Gastrocnemius medialis (tissue), 4 donors: Measurements from ENCODE around the gene SCD5.

Experiments
- CTCF ChIP-seq, 5 experiments: fragments of 450-650 bp in 3 of 5; fragments of 200-600 bp in 2 of 5; sonication (generic) in 2 of 5; IDR thresholded peaks in 4 of 5; conservative IDR thresholded peaks in 1 of 5; 1 replicate in 4 of 5; 2 replicates in 1 of 5; pipeline ENCODE4 v1.5.1; 2016 to 2019; ENCODE audit warnings: antibody characterized with exemption in 5 of 5, mild to moderate bottlenecking in 3 of 5, moderate library complexity in 3 of 5
- POLR2A ChIP-seq, 2 donors: fragments of 450-650 bp; IDR thresholded peaks; one replicate each; pipeline ENCODE4 v1.6.1; 2017; ENCODE audit warnings: antibody characterized with exemption in 2 of 2, mild to moderate bottlenecking in 2 of 2, moderate library complexity in 2 of 2

GRCh38 chr4:82620126-82620735 is 178.4 kb downstream of the SCD5 start:
- TF ChIP-seq POLR2A (IDR thresholded peaks at IDR 0.05) (no peak), CTCF (IDR thresholded peaks at IDR 0.05 in 4 of 5, conservative IDR thresholded peaks at IDR 0.05 in 1 of 5) (no peak)
